NOMO-1 treated with dmso at 0.1 percent for 144 hours (cell line): ENCODE measurements around the gene CEPT1.

Source experiments
- DNase-seq: peaks from one replicate; lab custom pipeline; 2025; ENCODE audit not compliant: unreplicated experiment; lab: John Stamatoyannopoulos, UW

Gene CEPT1

DNA sequence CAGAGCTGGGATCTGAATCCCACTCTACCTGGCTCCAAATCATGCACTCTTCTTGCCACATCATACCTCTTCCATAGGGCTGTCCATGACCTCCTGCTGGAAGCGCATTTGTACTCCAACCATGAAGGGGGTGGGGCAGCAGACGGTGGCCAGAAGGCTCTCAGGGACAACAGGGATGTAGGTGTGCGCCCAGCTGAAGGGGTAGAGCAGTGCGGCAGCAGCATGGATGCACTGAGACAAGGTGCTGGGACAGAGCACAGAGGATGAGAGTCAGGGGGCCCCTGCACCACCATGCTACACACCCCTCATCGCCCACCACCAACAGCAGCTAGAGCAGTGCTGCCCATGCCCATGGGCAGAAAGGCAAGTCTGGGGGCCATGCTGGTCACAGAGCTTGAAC lies 52.1 kb downstream of the CEPT1 start:
- DNase-seq: no peak

DNA sequence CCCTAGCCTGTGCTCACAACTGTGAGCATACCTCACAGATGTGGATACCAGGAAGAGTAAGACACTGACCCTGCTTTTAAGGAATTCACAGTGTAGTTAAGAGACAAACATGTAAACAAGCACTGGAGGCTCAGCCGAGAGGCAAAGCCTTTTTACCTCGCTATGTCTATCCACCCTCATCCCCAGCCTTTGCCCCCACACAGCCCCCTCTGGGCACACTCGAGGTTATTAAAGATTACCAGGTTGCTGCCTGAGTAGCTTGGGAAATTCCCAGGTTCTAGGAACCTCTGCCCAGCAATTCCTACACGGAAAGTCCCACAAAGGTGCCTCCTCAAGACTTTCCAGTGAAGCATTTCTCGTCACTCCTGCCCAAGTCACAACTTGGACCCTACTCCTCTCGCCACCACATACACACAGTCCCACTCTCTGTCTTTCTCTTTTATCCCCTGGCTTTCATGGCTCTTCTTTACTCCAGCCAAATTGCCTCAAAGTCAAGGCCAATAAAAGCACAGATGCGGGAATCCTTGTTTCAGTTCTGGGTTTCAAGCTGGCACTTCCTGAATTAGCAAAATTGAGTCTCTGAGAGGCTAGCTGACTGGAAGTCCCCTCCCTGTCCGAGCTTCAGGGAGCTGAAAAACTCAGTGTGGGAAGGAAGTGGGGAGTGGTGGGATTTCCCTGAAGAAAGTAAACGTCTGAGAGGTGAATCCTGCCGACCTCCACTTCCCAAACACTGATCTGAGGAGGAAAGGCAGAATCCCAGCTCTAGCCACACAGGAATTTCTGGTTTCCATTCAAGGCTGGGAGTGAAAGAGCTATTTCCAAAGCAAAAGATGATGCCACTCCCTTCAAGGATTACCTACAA lies 52.9 kb downstream of the CEPT1 start:
- no peak for DNase-seq

DNA sequence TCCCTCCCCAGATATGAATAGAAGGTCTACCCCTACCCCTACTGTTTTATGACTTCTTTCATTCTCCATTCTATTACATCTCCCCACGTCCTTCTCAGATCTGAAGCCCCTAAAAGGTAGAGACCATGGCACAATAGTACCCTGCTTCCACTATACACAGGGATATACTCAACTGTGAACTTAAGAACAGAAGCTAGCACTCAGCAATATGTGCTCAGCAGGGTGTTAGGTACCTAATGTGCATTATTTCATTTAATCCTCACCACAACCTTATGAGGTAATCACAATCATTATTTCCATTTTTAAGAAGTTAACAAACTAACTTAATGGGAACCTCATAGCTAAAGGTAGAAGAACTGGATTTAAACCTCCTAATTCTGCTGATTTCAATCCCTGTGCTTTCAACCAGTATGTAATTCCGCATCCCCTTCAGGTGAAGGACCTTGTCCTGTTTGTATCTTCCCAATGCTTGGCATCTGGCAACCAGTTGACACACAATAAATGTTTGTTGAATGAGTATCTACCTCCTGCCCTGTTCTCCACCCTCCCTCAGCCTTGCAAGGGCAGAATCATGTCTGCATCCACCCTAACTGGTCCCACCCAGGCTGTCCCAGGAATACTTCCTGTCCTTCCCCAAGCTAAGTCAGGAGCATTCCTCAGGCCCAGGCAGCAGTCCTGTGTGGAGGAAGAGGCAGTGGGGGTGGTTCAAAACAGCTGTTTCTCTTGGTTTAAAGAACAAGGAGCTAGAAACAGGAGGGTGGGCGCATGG lies 53.9 kb downstream of the CEPT1 start:
- DNase-seq: no peak

DNA sequence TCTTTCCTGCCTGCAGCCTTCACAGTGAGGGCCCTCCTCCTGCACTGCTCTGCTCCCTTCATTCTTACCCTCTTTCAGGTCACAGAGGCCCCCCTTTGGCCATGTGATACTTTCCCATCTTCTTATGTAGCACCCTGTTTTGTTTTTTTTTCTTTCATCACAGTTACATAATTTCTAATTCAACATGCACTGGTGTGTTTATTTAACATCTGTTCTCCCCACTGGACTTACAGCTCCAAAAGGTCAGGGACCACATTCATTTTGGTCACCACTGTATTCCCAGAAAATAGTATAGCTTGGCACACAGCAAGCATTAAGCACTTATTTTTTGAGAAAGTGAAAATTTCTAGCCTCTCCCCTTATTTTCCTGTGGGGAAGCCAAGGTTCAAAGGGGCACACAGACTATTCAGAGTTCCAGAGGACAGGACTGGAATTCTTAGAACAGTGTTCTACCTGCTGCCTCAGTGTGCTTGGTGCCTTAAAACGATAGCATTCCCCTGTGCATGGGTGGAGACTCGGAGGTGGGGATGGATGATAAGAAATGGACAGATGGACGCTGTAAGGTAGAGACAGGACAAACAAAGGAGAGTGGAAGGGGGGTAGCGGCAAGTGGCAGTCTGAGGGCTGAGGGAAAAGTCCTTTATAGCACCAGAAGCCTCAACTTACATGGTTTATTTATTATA lies 55.1 kb downstream of the CEPT1 start:
- no peak for DNase-seq

DNA sequence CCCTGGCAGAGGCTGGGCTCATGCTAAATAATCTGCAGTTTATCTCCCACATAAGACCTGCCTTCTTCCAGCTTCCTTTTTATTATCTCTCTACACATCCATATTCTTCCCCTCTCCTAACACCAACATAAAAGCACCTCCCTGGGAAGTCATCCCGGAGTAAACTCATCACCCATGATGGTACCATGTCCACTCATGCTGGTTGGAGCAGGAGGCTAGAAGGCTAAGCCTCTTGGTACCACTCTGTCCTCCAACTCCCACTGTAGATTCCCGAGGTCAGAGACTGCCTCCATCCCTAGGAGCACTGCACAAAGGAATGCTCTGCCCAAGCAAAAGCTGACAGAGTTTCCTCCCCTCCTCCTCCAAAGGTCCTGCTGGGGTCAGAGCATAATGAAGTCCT lies 56.2 kb downstream of the CEPT1 start:
- no peak for DNase-seq

DNA sequence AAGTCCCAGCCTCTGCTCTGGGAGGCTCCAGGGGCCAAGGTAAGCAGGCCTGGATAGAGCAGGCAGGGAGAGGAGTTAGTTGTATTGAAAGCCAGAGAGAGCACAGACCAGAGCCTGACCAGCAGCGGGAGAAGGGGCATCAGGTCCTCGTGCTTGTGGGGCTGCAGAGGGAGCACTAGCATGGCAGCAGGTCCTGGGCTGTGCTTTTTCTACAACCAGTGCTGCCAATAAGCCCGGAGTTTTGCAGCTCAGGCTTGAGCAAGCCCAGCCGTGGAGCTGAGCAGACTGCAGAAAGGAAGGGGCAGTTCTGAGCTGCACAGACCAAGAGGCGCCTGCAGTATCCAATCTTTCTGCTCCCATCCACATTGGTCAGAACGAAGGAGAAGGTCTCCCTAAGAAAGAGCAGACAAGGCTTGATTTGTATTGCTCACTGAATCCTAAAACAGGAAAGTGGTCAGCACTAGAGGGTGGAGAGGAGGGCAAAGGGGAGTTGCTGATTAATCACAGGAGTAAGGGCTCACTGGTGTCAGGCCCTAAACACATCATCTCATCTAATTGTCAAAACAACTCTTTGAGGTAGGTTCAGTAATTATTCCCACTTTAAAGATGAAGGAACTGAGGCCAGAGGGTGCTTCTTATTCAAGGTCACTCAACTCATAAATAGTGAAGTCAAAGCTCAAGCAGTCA lies 57.7 kb downstream of the CEPT1 start:
- no peak for DNase-seq

DNA sequence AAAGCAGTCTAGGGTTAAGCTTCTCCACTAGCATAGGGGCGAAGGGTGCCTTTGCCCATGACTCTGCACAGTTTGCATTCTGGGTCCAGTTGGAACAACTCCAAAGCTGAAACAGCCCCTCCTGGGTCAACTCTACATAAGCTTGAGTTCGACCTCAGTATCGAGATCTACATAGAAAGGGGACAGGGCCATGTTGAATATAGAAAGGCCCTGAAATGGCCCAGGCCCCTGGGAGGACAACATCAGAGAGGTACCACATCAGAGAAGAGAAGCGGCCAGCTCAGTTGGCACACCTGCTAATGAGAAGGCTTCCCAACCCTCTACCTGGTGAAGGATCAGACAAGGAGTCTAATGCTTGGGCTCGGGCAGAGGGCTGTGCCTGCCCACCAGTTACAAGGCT lies 58.8 kb downstream of the CEPT1 start:
- DNase-seq: no peak

DNA sequence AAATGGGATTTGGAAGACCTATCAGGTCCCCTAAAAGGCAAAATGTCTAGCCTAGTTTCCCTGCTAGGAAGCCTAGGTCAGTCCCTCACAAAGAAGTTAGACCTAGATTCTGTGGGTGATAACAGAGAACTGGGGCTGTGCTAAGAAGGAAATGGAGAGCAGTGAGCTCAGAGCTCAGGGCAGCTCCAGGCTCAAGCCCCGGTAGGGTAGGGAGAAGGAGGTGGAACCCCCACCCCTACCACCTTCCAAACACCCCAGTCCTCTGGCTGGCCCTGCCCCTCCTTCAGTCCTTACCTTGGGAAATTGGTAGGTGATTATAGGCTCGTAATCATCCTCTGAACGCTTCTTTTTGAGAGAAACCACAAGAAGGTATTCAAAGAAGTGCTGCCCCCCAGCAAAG lies 59.3 kb downstream of the CEPT1 start:
- no peak for DNase-seq

DNA sequence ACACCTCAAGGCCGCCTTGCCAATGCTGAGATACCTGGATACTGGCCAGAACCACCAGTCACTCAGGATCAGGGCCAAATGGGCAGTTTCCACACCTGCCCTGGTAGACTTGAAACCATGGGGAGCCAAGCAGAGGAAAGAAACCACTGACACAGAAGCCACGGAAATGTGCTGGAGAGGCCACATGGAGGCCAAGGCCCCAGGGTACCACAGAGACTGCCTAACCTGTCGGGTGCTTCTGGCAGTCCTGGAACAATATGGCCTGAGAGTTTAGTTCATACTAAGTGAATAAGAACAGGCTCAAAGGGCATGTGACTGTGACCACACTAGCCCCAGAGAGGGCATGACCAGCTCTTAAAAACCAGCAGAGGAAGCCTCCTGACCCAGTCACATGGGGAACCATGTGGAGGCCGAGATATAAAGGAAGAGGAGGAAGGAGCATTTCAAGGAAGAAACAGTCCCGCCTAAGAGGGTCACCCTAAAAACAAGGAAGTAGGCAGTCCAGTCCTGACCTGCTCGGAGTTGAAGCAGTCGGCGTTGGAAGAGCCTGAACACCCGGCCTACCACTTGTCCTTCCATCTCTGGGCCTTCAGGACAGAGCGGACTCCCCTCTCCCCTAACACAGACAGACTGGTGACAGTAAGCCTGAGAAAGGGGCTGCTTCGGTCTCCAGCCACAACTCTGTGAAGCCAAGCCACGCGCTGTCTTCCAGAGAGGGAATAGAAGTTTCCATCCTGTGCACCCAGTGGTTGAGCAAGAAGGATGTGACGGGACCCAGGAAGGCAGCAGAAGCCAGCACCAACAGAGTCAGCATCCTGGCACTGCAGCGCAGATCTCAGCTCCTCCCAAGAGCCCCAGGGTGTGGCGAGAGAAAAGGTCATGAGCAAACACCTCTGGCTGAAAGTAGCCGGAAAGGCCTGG lies 60.1 kb downstream of the CEPT1 start, which contains the start of gene DENND2D:
TSS of gene DENND2D (minus strand) at position 766 of the 921 bp plus-strand sequence. CDS start at position 579, 187 bp downstream.
- peak; percentile 78 for DNase-seq

DNA sequence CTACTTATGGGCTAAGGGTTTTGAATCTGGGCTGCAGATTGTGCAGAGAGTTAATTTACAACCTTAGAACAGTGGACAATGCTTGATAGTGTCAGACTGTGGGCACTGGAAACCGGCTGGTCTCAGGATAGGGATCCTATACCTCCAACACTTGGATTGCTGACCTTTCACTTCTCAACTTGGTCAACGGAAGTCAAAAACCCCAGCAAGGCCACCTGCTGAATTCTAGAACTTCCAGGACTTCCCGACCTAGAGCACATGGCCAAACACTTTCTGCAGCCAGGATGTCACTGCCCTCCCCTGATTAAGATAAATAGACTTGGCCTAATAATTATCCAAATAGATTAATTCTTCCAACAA lies 60.8 kb downstream of the CEPT1 start:
- DNase-seq: no peak

DNA sequence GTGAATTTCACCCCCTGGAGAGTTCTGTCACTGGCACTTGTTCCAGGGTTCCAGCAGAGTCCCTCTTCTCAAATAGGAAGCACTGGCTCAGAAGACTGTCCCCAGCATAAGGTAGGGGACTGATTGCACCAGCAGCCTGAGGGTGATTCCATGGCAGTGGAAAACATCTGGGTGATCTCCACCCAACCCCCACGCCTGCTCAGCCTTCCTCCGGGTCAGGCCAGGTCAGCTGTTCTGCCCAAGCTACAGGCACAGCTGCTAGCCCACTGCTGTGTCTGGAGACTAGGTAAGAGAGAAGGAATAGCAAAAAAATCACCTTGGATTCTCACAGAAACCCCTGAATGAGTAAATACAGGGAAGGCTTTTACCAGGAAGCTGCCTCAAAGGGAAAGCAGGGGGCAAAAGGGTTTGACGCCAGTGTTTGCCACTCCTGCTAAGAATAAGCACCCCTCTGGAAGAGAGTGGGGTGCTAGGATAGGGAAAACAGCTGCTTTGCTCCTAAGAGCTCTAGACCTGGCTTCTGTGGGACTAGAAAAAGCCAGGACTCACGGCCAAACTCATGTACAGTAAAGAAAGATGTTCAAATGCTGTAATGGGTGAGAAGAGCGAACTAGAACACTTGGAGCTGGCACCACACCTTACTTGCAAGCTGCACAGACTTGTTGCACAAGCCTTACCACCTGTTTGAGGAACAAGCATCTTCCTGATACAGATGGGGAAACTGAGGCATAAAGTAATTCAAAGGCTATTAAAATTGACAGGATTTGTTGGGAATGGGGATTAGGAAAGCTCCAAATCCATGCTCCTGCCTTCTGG lies 61.5 kb downstream of the CEPT1 start:
- no peak for DNase-seq

DNA sequence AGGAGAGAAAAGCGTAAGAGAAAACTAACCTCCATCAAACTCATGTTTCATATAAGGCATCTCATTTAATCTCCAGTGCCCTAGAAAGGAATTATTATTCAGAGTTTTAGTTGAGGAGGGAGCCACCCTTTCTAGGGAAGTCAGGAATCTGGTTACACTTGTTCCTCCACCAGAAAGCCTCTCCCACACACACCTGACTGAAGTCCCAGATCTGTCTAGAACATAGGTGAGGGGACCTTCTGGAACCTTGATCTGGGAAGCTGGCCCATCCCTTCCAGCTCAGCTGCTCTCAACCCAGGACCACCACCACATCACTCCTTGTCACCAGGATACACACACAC lies 62.3 kb downstream of the CEPT1 start:
- no peak for DNase-seq

DNA sequence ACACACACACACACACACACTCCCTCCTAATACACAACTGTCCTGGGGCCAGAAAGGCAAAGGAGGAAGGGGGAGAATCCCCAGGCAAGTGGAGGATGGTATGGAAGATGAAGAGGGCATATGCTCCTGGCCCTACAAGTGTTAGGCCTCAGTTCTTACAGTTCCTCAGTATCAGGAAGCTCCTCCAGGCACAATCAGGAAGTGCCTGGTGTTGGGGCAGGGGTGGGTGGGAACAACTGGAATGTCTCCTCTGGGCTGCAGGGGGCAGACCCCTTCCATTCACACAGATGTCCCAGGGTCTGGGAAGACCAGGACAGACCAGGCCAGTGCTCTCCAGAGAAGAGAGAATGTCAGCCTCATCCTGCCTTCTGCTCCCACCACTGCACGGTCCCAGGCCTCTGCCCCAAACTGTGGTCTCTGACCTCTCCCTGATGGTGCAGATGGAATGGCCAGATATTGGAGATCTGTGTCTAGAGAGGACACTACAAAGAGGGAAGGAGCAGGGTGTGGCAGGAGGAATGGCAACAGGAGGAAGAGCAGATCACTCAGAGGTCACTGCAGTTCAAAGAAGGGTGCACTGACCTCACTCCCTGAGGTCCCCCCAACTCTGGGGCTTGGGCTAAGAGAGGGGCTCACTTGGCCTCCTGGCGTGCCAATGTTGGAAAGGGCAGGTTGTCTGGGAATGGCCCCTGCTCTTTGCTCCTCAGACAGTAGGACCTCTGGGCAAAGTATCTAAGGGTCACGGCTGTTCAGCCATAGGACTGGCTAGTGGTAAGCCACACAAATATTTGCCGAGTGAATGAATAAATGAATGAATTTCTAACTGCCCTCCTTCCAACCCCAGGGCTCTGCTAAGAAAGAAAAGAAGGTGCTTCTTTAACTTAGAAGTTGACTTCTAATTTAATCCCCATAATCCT lies 62.9 kb downstream of the CEPT1 start:
- DNase-seq: no peak

DNA sequence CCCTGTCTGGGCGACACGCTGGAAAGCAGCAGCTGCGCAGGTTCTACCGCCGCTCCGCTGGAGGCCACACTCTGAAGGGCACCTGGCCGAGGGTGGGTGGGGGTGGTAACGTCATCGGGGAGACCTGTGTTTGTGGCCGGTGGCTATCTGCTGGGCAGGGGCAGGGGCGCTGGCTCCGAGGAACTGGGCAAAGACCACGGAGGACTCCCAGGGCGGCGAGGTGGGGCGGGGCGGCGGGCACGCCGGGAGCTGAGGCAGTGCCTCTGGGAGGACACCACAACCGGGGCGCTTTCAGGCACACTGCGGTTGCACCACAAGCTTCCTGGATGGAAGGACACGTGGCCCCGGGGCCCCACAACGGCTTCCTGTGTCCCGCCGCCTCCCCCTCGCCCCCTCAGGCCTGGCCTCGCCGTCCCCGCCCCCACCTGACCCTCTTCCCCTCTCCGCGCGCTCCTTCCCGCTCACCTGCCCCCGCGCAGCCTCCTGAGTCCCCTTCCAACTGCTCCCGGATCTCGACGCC lies 63.7 kb downstream of the CEPT1 start:
- DNase-seq: peak; percentile 90

DNA sequence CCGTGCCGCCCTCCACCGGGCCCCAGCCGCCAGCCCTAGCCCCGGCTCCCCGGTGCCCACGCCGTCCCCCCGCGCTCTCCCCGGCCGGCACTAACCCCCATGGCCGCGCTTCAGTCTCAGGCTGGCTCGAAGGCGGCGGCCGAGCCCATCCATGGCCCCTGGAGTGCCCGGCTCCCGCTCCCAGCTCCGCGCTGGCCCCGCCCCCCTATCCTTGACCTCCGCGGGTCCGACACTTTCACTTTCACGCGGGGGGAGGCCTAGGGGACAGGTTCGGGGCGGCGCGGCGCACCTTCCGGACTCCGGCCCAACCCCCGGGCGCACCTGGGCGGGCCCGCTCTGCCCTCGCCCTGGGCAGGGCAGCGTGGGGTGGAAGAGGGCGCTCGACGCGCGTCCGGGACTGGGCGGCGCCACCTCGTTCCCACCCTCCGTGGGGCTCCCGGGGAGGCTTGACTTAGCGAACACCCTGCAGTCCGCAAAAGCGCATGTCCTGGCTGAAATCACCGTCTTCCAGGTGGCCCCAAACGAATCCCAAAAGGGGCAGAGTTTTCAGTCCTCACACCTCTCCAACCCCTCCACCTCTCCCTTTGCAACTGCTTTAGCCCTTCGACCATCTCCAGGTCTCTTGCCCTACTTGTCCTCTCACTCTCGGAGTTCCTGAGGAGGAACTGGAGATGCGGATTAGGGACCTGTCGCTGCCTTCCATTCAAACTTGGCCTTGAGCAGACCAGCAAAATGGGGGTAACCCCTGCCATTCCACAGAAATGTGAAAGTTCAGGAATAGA lies 64.4 kb downstream of the CEPT1 start:
- DNase-seq: peak; percentile 44

DNA sequence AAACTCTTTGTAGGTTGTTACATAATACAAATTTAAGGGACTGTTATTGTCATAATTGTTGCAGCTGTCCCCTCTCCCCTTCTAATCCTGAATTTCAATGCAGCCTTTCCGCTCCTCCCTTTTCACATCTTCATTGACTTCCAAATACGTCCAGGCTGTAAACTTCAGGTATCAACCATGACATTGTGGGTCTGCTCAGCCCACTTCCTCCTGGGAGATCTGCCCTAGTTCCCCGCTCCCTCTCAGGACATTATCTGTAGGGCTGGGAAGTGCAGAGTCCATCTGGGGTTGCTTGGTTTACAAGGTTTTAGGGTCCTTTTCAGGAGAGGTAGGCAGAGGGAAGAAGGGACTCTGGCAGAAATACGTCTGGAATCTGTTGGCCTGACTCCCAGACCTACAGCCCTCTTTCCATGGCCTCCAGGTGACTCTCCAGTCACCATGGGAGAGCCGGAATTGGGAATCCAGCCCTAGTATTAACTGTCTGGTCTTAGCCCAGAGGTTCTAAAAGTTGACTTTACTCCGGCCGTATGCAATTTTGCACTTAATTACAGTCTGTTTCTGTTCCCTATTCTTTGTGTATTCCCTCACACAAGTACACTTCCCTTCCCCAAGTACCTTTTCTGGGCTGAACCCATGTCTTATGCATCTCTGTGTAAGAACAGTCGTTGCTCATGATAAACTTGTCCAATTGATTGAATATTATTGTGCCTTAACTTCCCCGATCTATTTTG lies 65.1 kb downstream of the CEPT1 start:
- peak; percentile 73 for DNase-seq

DNA sequence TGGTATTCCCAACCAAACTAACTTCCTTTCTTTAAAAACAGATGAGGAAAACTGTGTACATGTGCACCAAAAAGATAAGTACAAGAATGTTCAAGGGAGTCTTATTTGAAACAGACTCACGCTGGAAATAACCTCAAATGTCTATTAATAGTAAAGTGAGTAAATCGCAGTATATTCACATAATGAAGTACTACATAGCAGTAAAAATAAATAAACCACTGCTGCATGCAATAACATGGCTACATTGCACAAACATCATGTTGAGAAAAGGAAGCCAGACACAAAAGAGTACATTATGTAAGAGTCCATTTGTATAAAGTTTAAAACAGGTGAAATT lies 65.7 kb downstream of the CEPT1 start:
- DNase-seq: no peak
